Left cardiac atrium (tissue), 4 donors: Measurements from ENCODE around the gene ROBO2. TPM values are rescaled to one million over a fixed set of nuclear protein-coding genes. Genes with fewer than 3 reads are reported as not detected.
A peak's percentile ranks its signal among the peaks of the same experiment; 100 is the strongest.

Experiments
- ATAC-seq, 2 donors: fragments of 200-7000 bp; cut with Tn5 transposase; one replicate each; pipeline ENCODE4 v1.9.1; 2020; ENCODE audit warnings: mild to moderate bottlenecking in 2 of 2, moderate library complexity in 2 of 2
- DNase-seq: peaks from one replicate; pipeline ENCODE4 v3.0.0-alpha.2; 2020
- intact Hi-C, 2 donors: fragments of 100-400 bp; cut with DNase I; formaldehyde crosslinking; loops; one replicate each; pipeline versions ENCODE4 v1.14.1 to v1.15.1; 2022 to 2023
- total RNA-seq, 2 donors: library from RNA; stranded (reverse); fragmentation: NEBNext Ultra II Directional; extraction: Animal tissue kit (Norgen Biotek cat#: 25700); gene quantifications; one replicate each; pipeline ENCODE4 v1.2.1, GENCODE V29; 2021
- donor health status: DM: no; HTN: yes; CAD: no.
- donor health status: DM: no; HTN: yes; CAD: no; lungs with severe emphysema.
- donor health status: DM: yes; HTN: yes; CAD: no.
- donor health status: Dilated cardiomyopathy.

ROBO2 gene
- total RNA-seq, 2 donors from 2014 or later: 3.4 to 8.0 TPM

DNA sequence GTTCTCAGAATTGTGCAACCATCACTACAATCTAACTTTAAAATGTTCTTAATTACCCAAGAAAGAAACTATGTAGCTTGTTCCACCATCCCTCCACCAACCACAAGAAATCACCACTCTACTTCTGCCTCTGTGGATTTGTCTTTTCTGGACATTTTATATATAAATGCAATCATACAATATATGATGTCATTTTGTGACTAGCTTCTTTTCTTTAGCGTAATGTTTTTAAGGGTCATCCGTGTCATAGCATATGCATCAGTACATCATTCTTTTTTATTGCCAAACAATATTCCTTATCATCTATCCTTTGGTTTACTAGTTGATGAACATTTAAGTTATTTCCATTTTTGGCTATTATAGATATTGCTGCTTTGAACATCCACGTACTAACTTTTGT lies 5.8 kb downstream of the ROBO2 start:
- no peak for DNase-seq
- ATAC-seq: no peak
- intact Hi-C loops: no loop called here

DNA sequence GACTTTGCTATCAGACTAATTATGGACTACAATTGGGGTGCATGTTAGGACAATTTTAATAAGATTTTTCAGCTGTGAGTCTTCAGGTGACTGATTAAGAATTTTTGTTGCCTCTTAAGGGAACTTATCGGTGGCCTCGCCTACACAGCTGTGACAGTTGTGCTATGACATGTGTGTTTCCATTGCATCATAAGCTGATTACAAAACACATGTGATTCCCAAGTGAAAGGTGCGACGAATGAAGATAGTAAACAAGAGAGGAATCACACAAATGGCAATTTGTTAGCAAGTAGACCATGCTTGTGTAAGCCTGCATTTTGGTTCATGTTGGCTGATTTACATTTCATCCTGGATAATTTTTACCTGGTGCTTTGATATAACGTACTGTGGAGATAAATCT lies 8.3 kb downstream of the ROBO2 start:
- DNase-seq (no peak), ATAC-seq (no peak)
- intact Hi-C loops: no loop called here

DNA sequence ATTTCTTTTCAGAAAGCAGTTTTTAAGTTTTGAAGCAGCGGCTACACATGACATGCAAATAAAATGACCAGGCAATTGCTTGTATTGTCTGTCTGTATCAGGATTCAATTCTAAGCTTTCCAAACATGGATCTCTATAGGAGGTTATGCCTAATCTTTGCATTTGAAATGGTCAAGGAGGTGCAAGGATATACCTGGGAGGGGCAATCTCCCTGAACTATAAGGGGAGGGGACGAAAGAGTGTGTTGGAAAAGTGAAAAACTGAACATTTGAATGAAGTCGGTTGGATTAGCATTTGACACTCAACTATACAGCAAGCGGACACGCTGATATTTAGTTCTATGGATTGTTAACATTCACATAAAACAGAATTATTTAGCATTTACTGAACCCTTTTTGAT lies 11.7 kb downstream of the ROBO2 start:
- intact Hi-C loops: no loop called here
- DNase-seq: no peak
- no peak for ATAC-seq

DNA sequence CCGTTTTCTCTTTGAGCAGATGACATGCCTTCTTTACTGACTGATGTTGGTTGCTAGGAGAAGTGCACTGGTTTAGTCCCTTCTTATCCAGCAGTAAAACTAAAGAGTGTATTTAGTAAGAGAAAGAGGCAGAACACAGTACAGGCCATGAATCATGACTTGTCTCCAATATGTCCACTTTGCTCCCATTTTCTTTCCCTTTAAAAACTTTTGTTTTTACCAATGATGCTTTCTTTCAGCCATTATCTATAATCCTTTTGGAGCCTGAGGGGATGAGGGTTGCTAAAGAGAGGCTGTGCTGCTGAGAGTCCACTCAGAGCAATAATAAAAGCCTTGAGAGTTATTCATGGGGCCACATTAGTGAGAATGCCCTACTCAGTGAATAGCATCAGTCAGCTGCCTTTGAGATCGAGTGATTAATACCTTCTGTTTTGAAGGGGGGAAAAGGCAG lies 12.2 kb downstream of the ROBO2 start:
- DNase-seq: no peak
- intact Hi-C loops: no loop called here
- no peak for ATAC-seq

DNA sequence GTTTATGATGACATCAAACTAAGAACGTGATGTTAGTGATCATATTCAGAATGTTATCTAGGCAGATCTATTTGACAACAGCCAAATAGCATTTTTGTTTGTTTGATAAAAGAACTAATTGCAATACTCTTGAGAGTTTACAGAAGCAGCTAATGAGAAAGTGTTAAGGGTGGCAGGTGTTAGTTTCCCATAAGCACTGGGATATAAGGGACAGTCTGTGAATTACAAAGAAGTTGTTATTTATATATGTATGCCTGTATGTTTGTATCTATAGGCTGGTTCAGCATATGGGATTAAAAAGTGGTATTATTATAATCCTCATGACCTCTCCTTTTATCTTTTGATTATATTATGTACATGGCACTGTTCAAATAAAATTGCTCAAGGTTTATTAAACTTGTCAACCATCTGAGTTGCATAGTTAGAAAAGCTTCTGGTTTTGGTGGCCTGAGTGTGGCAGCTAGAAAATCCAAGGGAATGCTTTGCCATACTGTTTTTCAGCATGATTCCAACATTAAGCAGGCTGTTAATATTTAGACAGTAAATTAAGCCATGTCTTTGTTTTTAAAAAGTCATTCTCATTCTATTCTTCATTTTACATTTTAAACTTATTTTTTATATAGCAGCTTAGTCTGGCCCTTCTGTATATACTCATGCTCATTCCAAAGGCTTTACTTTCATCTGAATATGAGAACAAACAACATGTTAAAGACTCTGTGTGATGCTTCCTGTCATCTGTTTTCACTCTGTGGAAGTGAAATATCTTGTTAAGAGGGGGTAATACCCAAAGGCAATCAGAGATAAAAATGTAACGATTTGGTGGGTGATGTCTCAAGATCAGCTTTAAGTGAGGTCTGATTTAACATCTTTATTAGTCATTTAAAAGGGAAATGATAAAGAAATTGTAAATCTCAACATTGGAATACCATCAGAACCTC lies 13.1 kb downstream of the ROBO2 start:
- intact Hi-C loops: no loop called here
- ATAC-seq: no peak

DNA sequence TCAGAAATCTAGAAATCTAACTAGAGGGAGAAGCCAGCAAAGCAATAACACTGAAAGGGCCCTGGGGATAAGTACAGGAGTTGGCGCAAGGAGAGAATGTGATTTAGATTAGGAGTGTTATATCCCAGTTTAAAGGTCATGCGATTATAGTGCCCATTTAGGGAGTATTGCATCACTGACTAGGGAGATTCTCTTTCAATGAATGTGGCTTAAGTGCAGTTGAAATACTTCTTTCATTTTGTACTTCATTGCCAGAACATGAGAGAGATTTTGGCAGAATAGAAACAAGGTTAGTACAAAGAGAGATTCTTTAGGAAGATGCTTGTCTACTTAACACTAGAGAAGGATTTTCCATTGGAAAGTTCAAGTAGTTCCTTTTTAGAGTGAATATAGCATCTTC lies 13.9 kb downstream of the ROBO2 start:
- DNase-seq: no peak
- no peak for ATAC-seq
- intact Hi-C loops: no loop called here

More for the DNA sequence above, 13.1 kb downstream of the ROBO2 start:
- no peak for DNase-seq

DNA sequence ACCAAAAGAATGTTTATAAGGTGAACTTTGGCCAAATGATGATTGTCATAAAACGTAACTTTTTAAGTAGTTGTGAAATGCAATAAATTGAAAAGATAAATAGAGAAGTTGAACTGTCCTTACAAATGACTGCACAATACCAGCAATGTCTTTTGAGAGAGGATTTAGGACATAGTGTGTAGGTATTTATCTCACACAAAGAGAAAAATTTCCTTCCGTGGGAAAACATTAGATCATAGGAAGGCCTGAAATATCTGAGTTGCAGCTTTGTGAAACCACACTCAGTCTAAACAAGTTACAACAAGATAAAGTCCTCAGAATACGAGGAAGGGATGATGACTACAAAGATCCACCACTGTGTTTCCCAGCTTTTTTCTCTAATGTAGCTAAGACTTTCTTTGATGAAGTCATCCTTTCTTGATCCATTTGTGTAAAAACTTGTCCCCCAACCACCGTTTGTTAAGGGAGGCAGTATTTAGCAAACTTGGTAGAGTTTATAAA lies 16.0 kb downstream of the ROBO2 start:
- no peak for ATAC-seq
- intact Hi-C loops: no loop called here
- no peak for DNase-seq

DNA sequence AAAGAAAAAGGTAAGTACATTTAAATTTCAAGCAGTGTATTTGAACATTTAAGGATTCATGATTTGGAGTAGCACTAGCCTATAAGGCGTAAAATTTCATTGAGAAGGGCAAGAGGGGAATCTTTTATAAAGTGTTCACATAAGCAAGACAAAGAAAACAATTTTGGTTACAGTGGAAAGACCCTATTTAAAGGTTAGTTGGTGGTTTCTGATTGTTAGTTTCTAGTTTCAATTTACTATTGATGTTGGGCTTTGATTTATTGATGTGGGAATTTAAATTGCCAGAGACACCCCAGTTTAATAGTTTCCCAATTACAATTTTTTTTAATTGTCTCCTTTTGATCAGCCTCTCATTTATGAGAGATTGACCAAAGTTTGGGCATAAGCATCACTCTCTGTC lies 19.5 kb downstream of the ROBO2 start:
- intact Hi-C loops: no loop called here
- ATAC-seq (no peak), DNase-seq (no peak)

DNA sequence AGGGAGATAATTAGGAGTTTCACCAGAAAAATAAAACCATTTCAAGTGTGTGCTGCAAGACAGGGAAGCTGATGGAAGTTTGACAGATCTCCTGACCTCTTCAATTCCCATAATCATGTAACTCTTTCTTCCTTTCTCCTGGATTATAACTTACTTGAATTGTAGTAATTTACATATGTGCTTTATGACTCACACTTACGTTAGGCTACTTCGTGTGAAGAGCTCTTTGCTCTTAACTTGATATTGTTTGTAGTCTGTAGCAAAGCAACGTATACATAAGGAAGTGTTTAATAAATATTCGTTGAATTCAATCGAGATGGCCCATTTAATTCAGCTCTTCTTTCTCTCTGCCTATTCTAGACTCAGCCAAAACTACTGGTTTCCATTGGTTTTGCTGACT lies 23.5 kb downstream of the ROBO2 start:
- ATAC-seq (no peak), DNase-seq (no peak)
- intact Hi-C loops: no loop called here

DNA sequence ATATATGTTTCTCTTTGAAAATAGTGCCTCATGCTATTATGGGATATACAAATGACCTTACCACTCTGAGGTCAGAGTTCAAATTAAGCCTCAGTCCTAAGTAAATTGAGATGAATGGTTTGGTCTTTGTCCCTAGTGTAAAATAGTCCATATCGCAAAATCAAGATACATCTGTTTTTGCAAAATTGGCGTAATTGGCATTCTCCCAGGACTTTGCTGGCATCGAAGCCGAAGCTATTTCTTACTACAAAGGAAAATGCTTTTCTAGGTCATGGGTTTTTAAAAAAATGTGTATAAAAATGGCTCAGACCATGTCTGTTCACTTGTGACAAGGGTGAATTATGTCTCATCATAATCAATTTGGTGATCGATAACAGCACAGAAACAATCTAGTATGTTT lies 25.9 kb downstream of the ROBO2 start:
- DNase-seq: no peak
- intact Hi-C loops: no loop called here
- ATAC-seq: no peak

DNA sequence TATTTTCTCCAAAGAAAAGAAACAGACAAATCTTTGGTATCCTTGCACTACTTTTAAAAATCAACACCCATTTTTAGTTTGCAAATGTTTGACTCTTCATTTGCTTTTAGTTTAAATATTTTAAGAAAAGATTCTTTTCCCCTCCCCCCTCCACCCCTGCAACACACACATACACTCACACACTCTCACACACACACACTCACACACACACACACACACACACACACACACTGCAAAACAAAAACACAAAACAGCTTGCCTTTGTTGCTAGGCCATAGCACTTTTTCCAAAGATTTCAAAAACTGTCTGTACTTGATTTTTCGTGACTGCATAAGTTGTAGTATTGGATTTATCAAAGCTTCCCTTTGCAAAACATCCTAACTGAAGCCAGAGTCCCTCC lies 26.9 kb downstream of the ROBO2 start:
- no peak for ATAC-seq
- DNase-seq: no peak
- intact Hi-C loops: no loop called here

DNA sequence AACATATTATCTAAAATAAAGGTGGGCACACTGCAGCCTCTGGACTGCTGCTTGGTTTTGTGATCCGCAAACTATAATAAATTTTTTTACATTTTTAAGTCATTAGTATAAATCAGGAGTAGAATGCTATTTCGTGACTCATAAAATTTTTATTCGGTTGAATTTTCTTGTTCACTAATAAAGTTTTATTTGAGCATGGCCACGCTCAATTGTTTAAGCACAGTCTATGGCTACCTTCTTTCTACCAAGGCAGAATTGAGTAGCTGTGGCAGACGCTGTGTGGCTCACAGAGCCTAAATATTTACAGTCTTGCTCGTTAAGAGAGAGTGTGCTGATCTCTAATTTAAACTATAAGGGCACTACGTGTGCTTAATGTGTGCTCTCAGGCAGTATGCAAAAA lies 28.9 kb downstream of the ROBO2 start:
- ATAC-seq (no peak), DNase-seq (no peak)
- intact Hi-C loops: no loop called here

DNA sequence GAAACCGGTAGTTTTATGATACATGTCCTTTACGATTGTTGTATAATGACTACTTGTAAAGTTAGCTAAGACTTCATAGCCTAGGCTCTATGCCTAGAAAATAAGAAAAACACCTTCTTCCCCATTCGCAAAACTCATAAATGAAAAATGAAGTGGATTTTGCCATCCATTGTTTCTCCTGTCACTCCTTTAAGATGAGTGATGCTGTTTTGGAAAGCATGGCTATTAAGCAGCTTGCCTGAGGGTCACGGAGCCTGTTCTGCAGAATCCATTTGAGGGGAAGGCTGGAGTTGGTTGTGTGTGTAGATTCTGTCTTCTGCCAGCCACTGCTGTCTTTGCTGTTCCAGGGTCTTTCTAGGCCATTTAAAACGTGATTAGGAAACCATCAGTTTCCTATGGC lies 31.5 kb downstream of the ROBO2 start:
- no peak for ATAC-seq
- DNase-seq: no peak
- intact Hi-C loops: no loop called here

DNA sequence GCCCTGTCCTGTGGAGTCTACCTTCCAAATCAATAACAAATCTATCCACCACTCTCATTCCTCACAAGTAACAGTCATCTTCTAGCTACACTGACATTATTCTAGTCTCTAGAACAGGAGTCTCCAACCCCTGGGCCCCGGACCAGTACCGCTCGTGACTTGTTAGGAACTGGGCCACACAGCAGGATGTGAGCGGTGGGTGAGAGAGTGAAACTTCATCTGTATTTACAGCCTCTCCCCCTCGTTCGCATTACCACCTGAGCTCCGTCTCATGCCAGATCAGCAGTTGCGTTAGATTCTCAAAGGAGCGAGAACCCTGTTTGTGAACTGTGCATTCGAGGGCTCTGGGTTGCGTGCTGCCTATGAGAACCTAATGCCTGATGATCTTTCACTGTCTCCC lies 31.9 kb downstream of the ROBO2 start:
- no peak for DNase-seq
- intact Hi-C loops: no loop called here
- no peak for ATAC-seq

DNA sequence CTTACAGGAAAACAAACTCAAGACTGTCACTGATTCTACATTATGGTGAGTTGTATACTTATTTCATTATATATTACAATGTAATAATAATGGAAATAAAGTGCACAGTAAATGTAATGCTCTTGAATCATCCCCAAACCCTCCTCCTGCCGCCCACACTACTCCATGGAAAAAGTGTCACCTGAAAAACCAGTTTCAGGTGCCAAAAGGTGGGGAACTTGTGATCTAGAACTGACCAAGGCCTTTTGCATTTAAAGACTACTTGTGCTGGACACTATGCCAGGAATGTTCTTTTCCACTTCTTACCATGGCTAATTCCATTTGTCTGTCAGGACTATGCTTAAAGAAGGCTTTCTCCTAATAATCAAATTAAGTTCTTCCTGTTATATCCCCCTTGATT lies 32.3 kb downstream of the ROBO2 start:
- intact Hi-C loops: no loop called here
- ATAC-seq: no peak

DNA sequence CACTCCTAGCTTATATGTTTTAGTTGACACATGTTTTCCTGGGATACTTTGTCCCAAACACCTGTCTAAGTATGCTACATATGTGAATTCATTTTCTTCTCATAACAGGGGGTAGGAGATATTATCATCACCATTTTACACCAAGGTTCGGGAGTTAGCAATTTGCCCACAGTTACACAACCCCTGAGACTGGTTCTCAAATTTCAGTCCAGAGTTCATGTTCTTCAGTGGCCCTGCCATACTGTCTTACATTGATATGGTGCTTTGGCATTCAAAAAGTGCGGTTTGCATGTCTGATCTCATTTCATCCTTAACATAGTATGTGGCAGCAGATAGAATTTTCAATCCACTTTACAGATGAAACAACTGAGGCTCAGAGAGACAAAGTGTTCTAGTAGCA lies 38.4 kb downstream of the ROBO2 start:
- intact Hi-C loops: no loop called here
- no peak for DNase-seq
- no peak for ATAC-seq

More for the DNA sequence above, 32.3 kb downstream of the ROBO2 start:
- DNase-seq: no peak

DNA sequence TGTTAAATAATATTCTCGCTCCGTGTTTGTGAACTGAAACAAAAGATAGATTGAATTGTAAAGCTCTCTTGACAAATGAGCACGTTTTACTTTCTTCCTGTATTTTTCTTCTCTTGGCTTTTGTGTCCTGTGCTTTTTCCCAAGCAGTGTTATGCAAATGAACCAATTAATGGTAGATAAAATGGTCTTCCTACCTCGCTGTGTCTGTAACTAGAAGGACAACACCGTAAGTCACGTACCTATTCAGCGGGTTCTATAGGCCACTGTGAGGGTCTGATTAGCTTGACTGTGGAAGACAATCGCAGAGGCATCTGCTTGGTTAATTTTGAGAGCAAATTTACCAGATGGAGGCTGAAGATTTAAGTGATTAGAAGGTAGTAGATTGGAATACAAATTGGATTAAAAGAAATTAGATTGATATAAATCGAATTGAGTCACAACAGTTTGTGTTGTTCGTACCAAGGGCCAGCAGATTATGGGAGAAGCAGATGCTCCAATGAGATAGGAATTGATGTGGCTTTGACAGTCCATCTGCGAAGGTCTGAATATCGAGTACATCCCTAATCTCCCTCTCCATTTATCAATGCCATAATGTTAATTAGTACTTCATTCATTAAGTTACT lies 40.2 kb downstream of the ROBO2 start:
- DNase-seq: no peak
- intact Hi-C loops: no loop called here
- no peak for ATAC-seq

DNA sequence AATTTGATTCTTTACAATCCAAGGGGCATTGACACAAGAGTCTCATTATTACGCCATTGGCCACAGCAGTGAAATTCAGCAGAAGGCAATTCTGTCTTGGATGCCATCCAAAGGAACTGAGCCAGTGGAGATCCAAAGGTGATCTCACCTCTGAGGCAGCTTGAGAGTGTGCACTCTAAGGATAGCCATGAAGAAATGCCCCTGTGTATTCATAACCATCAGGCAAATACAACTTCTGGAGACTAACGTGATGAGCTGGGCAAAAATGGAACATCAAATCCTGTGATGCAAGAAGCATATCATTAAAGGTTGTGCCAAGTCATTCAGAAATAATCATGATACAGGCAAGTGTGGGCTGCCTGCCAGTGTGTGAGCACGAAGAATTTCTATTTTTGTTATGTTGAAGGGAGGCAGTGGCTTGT lies 41.4 kb downstream of the ROBO2 start:
- ATAC-seq: peak; percentile 65 to 95
- intact Hi-C loops: no loop called here

DNA sequence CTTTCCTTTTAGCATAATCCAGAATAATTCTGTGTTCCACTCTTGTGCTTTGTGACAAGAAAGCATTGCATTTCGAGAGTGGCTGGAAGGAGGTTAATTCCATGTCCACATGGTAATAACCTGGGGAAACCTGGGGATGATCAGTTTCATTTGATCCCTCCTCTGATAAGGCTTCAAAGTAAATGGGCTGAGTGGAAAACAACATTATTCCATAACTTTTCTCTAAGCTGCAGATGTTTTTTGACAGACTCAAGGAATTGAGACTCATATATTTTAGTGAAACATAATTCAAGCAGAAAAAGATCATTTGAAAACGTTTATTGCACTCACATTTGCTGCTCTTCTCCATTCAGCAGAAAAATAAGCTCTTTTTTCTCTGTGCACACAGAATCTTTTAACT lies 44.6 kb downstream of the ROBO2 start:
- ATAC-seq (no peak), DNase-seq (no peak)
- intact Hi-C loops: no loop called here

More for the DNA sequence above, 41.4 kb downstream of the ROBO2 start:
- DNase-seq: peak; percentile 37

DNA sequence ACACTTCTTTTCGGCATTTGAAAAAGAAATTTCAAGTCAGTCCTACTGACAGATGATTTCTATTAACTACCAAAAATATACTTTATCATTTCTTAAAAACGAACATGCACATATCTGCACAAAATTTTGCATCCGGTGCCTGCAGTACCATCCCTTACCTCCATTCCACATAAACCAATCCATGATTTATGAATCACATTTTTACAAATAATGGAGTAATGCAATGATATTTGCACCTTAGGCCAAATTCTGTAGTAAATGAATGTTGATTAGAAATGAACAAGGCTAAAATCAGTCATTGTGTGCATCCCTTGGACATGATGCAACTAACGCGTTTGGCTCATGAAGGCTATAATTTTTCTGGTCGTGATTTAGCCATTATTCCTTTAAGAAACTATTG lies 46.5 kb downstream of the ROBO2 start:
- ATAC-seq (no peak), DNase-seq (no peak)
- intact Hi-C loops: no loop called here

DNA sequence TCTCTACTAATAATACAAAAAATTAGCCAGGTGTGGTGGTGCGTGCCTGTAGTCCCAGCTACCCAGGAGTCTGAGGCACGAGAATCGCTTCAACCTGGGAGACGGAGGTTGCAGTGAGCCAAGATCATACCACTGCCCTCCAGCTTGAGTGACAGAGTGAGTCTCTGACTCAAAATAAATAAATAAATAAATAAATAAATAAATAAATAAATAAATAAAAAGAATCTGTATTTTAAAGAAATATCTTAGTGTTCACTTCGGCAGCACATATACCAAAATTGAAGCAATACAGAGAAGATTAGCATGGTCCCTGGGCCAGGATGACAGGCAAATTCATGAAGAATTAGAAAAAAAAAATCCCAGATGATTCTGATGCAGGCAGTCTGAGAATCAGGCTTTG lies 51.9 kb downstream of the ROBO2 start:
- intact Hi-C loops: no loop called here
- no peak for ATAC-seq
- DNase-seq: no peak
